ENCODE data around the gene EPS8L2.
A peak's percentile ranks its signal among the peaks of the same experiment; 100 is the strongest.

The EPS8L2 gene

DNA sequence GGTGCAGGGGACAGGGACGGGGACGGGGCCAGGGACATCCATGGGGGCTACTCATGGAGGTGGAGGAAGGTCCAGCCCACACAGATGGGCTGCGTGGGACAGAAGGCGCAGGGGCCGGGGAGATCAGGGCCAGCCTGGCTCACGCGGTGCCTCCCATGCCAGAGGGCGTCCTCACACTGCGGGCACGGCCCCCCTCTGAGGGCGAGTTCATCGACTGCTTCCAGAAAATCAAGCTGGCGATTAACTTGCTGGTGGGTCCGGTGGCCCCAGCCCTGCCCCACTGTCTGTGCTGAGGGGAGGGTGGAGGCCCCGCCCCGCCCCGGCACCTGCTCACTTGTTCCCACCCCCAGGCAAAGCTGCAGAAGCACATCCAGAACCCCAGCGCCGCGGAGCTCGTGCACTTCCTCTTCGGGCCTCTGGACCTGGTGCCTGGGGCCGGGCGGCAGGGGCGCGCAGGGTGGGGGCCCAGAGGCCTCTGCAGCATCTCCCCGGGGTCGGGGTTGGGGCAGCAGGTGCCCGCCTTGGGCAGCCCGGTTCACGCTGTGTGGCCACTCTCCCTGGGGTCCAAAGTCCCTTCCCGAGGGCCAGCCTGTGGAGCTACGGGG is 15.8 kb downstream of the EPS8L2 start:
- no peak overlapping the region for H3K4me3 ChIP-seq (ENCODE audit: low read length)
- DNase-seq (ENCODE audit: low read depth) = no peak
- TF ChIP-seq, protein P1, sequence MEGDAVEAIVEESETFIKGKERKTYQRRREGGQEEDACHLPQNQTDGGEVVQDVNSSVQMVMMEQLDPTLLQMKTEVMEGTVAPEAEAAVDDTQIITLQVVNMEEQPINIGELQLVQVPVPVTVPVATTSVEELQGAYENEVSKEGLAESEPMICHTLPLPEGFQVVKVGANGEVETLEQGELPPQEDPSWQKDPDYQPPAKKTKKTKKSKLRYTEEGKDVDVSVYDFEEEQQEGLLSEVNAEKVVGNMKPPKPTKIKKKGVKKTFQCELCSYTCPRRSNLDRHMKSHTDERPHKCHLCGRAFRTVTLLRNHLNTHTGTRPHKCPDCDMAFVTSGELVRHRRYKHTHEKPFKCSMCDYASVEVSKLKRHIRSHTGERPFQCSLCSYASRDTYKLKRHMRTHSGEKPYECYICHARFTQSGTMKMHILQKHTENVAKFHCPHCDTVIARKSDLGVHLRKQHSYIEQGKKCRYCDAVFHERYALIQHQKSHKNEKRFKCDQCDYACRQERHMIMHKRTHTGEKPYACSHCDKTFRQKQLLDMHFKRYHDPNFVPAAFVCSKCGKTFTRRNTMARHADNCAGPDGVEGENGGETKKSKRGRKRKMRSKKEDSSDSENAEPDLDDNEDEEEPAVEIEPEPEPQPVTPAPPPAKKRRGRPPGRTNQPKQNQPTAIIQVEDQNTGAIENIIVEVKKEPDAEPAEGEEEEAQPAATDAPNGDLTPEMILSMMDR (conservative IDR thresholded peaks at IDR 0.05; ENCODE audit: low read depth, low read length) = no peak

DNA sequence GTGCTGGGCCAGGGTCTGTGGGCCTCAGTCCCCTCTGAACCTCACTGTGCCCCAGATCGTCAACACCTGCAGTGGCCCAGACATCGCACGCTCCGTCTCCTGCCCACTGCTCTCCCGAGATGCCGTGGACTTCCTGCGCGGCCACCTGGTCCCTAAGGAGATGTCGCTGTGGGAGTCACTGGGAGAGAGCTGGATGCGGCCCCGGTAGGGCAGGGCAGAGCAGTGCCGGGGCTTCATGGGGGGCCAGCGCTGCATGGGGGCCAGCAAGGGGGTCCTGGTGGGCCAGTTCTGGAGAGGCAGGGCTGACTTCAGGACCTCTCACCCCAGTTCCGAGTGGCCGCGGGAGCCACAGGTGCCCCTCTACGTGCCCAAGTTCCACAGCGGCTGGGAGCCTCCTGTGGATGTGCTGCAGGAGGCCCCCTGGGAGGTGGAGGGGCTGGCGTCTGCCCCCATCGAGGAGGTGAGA is 16.3 kb downstream of the EPS8L2 start:
- no peak for DNase-seq (ENCODE audit: low read depth)
- no peak overlapping the region for H3K4me3 ChIP-seq (ENCODE audit: low read length)
- TF ChIP-seq, protein P1 (conservative IDR thresholded peaks at IDR 0.05; ENCODE audit: low read depth, low read length) = no peak

DNA sequence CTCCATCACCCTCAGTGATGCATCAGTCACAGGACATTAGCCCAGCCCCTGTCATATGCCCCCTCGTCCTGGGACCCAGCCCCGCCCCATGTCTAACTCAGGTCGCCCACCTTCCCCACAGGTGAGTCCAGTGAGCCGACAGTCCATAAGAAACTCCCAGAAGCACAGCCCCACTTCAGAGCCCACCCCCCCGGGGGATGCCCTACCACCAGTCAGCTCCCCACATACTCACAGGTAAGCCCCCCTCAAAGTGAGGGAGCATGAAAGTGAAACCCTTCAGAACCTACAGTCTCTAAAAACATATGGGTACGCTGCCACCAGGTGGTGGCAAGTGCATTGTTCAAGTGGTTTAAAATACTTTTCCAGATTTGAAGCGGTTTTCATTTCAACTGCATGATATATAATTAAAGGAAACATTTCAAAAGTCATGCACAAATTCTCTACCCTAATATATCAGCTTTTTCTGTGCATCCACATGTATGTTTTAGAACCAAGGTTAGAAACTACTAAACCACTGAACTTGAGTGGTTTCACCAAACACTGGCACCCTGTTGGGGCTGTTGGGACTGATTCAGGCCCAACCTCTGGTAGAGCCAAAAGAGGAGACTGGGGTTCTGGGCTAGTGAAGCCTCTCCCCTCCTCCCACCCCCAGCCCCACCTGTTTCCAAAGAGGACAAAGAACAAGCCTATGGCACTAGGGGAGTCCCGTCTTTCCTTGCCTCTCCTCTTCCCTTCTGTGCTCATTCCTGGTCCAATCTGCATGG is 17.3 kb downstream of the EPS8L2 start:
- no peak for DNase-seq (ENCODE audit: low read depth)
- TF ChIP-seq, protein P1 (conservative IDR thresholded peaks at IDR 0.05; ENCODE audit: low read depth, low read length) = peak; percentile 65
- no peak overlapping the region for H3K4me3 ChIP-seq (ENCODE audit: low read length)

DNA sequence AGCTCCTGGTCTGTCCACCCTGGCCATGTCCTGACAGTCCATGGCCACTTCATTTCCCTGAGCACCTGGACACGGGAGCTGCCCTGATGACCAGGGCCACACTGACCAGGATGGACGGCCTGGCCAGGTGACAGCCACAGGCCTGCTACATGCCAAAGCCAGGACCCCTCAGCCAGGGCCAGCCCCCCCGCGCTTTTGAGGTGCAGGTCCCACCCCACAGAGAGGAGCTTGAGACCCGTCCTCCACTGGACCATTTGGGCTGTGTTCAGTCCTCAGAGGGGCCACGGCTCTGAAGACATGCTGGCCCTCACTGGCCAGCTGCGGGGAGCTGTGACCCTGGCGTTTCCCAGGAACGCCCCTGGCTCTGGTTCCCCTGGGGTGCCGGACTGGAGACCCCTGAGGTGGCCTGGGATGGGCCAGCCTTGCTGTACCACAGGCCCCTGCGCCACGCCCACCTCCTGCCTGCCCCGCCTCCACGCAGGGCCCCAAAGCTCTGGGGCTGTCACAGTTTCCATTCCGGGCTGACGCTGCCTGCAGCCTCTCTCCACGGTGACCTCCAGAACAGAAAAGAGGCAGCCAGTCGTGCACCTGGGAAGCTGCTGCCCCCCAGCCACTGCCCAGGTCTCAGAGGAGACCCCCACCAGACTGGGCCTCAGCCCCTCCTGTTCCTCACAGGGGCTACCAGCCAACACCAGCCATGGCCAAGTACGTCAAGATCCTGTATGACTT is 18.2 kb downstream of the EPS8L2 start:
- no peak overlapping the region for H3K4me3 ChIP-seq (ENCODE audit: low read length)
- no peak for DNase-seq (ENCODE audit: low read depth)
- TF ChIP-seq, protein P1 (conservative IDR thresholded peaks at IDR 0.05; ENCODE audit: low read depth, low read length) = no peak

DNA sequence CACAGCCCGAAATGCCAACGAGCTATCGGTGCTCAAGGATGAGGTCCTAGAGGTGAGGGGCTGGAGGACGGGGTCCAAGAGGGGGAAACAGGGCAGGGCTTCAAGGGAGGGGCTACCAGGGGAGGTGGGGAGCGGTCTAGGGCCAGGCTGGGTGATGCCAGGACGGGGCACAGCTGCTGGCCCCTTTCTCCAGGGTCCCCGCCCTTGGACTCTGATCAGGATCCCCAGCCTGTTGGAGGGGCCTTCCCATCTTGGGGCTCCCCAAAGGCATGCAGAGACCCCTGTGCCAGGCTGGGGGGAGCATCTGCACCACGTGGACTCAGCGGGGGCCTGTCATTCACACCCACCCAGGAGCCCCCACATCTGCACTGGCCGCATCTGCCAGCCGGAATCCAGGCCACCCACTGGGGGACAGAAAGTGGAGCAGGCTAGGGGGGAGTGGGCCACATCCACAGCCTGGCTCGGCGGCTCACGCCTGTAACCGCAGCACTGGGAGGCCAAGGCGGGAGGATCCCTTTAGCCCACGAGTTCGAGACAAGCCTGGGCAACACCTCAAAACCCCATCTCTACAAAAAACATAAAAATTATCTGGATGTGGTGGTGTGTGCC is 18.9 kb downstream of the EPS8L2 start:
- H3K4me3 ChIP-seq (ENCODE audit: low read length) = no peak overlapping the region
- no peak for DNase-seq (ENCODE audit: low read depth)
- TF ChIP-seq, protein P1 (conservative IDR thresholded peaks at IDR 0.05; ENCODE audit: low read depth, low read length) = no peak

DNA sequence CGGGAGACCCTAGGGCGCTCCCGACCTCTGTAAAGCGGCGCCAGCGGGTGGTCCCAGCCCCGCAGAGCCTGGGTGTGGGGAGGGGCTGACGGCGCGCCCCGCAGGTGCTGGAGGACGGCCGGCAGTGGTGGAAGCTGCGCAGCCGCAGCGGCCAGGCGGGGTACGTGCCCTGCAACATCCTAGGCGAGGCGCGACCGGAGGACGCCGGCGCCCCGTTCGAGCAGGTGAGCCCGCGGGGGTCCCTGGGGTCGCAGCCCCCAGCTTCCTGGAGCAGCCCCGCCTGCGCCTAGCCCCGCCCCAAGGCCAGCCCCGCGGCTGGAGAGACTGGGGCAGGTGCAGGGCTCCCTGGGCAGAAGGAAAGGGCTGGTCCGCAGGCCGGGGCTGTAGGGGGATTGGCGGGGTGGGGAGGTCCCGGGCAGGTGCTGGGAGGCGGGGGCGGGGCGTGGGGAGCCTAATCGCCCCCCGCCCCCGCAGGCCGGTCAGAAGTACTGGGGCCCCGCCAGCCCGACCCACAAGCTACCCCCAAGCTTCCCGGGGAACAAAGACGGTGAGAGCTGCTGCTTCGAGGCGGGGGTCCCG is 19.7 kb downstream of the EPS8L2 start:
- H3K4me3 ChIP-seq (ENCODE audit: low read length) = no peak overlapping the region
- no peak for DNase-seq (ENCODE audit: low read depth)
- TF ChIP-seq, protein P1 (conservative IDR thresholded peaks at IDR 0.05; ENCODE audit: low read depth, low read length) = no peak

All from retinal pigment epithelial cell (primary cell).